A549 (cell line): ENCODE data around the gene ARMH3.

Experiments used
- CHD2 ChIP-seq: fragments of 150-350 bp; IDR thresholded peaks from 2 replicates; pipeline ENCODE4 v1.6.1; 2014; ENCODE audit warnings: low read length; ENCODE audit not compliant: partially characterized antibody
- HOXA7 ChIP-seq: fragments of 250-450 bp; sonication (Bioruptor Pico); IDR thresholded peaks from 2 replicates; pipeline ENCODE4 v1.5.0; 2020; ENCODE audit warnings: mild to moderate bottlenecking, moderate library complexity
- KDM5A ChIP-seq: fragments of 200-600 bp; sonication (generic); IDR thresholded peaks from 2 replicates; pipeline ENCODE4 v1.6.1; 2016; ENCODE audit warnings: antibody characterized with exemption, mild to moderate bottlenecking
- MAFK ChIP-seq: fragments of 450-650 bp; IDR thresholded peaks from 2 replicates; pipeline ENCODE4 v1.6.1; 2014; ENCODE audit not compliant: partially characterized antibody
- POLR2A ChIP-seq: IDR thresholded peaks from 2 replicates; pipeline ENCODE4 v1.6.1; 2012; ENCODE audit warnings: mild to moderate bottlenecking, low read length
- TF ChIP-seq, protein P1 (sequence below): fragments of >200 bp; sonication (Bioruptor Twin); formaldehyde crosslinking; IDR thresholded peaks from 3 replicates; pipeline ENCODE4 v1.5.1; 2016
- TF ChIP-seq, protein P2 (sequence below): IDR thresholded peaks from 2 replicates; pipeline ENCODE4 v1.6.1; 2012

DNA sequence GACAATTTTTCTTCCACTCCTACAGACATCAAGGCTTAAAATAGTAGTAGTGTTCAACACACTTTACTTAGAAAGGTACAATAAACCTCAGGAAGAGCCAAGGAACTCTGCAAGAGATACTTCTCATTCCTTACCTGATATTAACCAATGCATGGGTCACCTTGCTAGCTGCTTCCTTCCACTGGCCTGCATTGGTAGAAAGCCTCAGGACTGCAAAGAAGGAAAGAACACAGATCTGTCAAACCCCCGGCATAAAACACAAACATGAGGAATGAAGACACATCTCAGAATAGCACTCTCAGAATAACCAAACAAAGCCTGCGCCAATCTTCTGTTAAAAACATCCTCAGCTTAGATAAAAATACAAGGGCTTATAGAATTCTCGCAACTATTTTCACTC is 116.2 kb downstream of the ARMH3 start:
- no peak for TF ChIP-seq POLR2A
- TF ChIP-seq KDM5A: no peak
- TF ChIP-seq, protein P1, sequence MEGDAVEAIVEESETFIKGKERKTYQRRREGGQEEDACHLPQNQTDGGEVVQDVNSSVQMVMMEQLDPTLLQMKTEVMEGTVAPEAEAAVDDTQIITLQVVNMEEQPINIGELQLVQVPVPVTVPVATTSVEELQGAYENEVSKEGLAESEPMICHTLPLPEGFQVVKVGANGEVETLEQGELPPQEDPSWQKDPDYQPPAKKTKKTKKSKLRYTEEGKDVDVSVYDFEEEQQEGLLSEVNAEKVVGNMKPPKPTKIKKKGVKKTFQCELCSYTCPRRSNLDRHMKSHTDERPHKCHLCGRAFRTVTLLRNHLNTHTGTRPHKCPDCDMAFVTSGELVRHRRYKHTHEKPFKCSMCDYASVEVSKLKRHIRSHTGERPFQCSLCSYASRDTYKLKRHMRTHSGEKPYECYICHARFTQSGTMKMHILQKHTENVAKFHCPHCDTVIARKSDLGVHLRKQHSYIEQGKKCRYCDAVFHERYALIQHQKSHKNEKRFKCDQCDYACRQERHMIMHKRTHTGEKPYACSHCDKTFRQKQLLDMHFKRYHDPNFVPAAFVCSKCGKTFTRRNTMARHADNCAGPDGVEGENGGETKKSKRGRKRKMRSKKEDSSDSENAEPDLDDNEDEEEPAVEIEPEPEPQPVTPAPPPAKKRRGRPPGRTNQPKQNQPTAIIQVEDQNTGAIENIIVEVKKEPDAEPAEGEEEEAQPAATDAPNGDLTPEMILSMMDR: no peak
- no peak for TF ChIP-seq CHD2
- TF ChIP-seq, protein P2, sequence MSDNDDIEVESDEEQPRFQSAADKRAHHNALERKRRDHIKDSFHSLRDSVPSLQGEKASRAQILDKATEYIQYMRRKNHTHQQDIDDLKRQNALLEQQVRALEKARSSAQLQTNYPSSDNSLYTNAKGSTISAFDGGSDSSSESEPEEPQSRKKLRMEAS: no peak
- no peak for TF ChIP-seq HOXA7 (CRISPR knock-in tag)
- TF ChIP-seq MAFK: no peak
